Mesendoderm (in vitro differentiated cells): Measurements from ENCODE around the gene RABGAP1L.

ENCODE experiments used
- DNase-seq: peaks from one replicate; pipeline ENCODE4 v3.0.0; 2013
- H2AK5ac ChIP-seq: 2 replicates; pipeline ENCODE4 v1.6.1; 2013; ENCODE audit warnings: low read length, inconsistent platforms
- H2BK120ac ChIP-seq: 2 replicates; pipeline ENCODE4 v1.6.1; 2013; ENCODE audit warnings: low read depth, mild to moderate bottlenecking, low read length, moderate library complexity, mixed read lengths
- H2BK15ac ChIP-seq: replicated peaks from 2 replicates; pipeline ENCODE4 v1.6.1; 2013; ENCODE audit warnings: low read depth, mild to moderate bottlenecking, moderate library complexity
- H2BK5ac ChIP-seq: 2 replicates; pipeline ENCODE4 v1.6.1; 2013; ENCODE audit warnings: low read length, inconsistent platforms
- H3K18ac ChIP-seq: 2 replicates; pipeline ENCODE4 v1.6.1; 2013; ENCODE audit warnings: mild to moderate bottlenecking, low read length, mixed read lengths
- H3K23ac ChIP-seq: one replicate; pipeline ENCODE4 v1.6.1; 2013; ENCODE audit warnings: low read length
- H3K27ac ChIP-seq: 2 replicates; pipeline ENCODE4 v1.5.1; 2013; ENCODE audit warnings: low read depth, mild to moderate bottlenecking, inconsistent platforms, low read length, moderate library complexity
- H3K27me3 ChIP-seq: 2 replicates; pipeline ENCODE4 v1.6.1; 2013; ENCODE audit warnings: low read length, control low read depth, mild to moderate bottlenecking, inconsistent platforms; ENCODE audit not compliant: insufficient read depth, poor library complexity
- H3K36me3 ChIP-seq: 2 replicates; pipeline ENCODE4 v1.6.1; 2013; ENCODE audit warnings: low read length, inconsistent platforms; ENCODE audit not compliant: control insufficient read depth, insufficient read depth
- H3K4ac ChIP-seq: one replicate; pipeline ENCODE4 v1.6.1; 2013; ENCODE audit warnings: low read depth, mild to moderate bottlenecking, low read length, moderate library complexity
- H3K4me1 ChIP-seq: 2 replicates; pipeline ENCODE4 v1.6.1; 2013; ENCODE audit warnings: low read depth, low read length, inconsistent platforms; ENCODE audit not compliant: control insufficient read depth
- H3K4me2 ChIP-seq: 2 replicates; pipeline ENCODE4 v1.6.1; 2013; ENCODE audit warnings: low read length
- H3K4me3 ChIP-seq: 2 replicates; pipeline ENCODE4 v1.5.1; 2013; ENCODE audit warnings: mild to moderate bottlenecking, low read length
- H3K56ac ChIP-seq: one replicate; pipeline ENCODE4 v1.6.1; 2013; ENCODE audit warnings: low read length
- H3K79me1 ChIP-seq: 2 replicates; pipeline ENCODE4 v1.6.1; 2013; ENCODE audit warnings: low read length, inconsistent platforms
- H3K79me2 ChIP-seq: 2 replicates; pipeline ENCODE4 v1.6.1; 2013; ENCODE audit warnings: mild to moderate bottlenecking, low read length; ENCODE audit not compliant: control insufficient read depth, insufficient read depth
- H3K9ac ChIP-seq: 2 replicates; pipeline ENCODE4 v1.6.1; 2013; ENCODE audit warnings: low read length, inconsistent platforms
- H4K5ac ChIP-seq: one replicate; pipeline ENCODE4 v1.6.1; 2013; ENCODE audit warnings: low read length
- H4K8ac ChIP-seq: one replicate; pipeline ENCODE4 v1.6.1; 2013; ENCODE audit warnings: low read depth, mild to moderate bottlenecking, control low read depth, low read length, moderate library complexity
- WGBS: extraction: QIAGEN DNeasy Blood & Tissue Kit; methylation state at CpG from one replicate; pipeline ENCODE4 v1.1.7; 2013; ENCODE audit warnings: low lambda C conversion rate, missing lambda C conversion rate; ENCODE audit not compliant: insufficient coverage; ENCODE audit errors: extremely low coverage; 5-methylcytosine and 5-hydroxymethylcytosine counted together

RABGAP1L gene

DNA sequence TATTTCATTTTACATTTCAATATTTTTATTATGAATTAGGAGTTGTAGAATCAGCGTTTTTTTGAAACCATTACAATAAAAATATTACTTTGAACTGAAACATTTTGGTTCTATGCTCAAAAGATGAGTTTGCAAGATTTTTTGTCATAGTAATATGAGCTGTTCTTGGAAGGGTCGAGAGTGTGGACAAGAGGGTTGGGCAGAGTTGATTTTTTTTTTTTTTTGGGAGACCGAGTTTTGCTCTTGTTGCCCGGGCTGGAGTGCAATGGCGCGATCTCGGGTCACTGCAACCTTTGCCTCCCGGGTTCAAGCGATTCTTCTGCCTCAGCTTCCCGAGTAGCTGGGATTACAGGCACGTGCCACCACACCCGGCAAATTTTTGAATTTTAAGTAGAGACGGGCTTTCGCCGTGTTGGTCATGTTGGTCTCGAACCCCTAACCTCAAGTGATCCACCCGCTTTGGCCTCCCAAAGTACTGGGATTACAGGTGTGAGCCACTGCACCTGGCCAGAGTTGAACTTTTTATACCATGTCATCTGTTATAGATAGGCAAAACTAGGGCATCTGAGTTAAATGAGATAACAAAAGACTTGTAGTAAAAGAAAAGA, 843.7 kb downstream of the RABGAP1L start:
- Histone ChIP-seq H3K79me2 (peaks cover 66% of the 10 kb centered on the region), H3K27me3 (no peaks in the 10 kb centered on the region), H3K56ac (no peak overlapping the region), H3K27ac (no peak overlapping the region), H3K36me3 (peaks cover 2% of the 10 kb centered on the region), H2AK5ac (no peak overlapping the region), H4K8ac (no peak overlapping the region), H3K4ac (no peak overlapping the region), H2BK5ac (no peak overlapping the region), H4K5ac (no peak overlapping the region), H3K18ac (no peak overlapping the region), H2BK15ac (no peak overlapping the region), H3K23ac (no peak overlapping the region), H3K4me2 (no peak overlapping the region), H3K79me1 (peaks cover 7% of the 10 kb centered on the region), H3K4me3 (no peak overlapping the region), H2BK120ac (no peak overlapping the region), H3K4me1 (no peaks in the 10 kb centered on the region), H3K9ac (no peak overlapping the region)
- WGBS, result no CpG with 5 or more reads among the region's 17 CpGs
- DNase-seq, result no peak

DNA sequence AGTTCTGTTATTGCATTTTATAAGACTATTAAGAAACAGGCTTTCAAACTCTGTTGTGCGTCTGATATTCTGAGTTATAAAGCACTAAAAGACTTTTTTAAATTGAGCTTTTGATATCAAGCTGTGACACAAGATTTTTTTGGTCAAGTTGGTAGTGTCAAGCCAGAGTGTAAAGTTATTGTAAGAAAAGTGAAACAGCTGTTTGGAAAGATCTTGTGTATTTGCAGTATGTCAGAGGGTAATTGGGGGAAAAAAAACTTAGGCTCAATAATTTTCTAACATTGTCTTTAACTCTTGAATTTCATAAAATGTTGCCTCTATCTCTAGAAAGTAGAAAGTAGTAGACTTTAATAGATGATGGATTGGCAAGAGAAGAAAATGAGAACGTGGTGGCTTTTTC, 844.2 kb downstream of the RABGAP1L start:
- no CpG with 5 or more reads among the region's 2 CpGs for WGBS
- Histone ChIP-seq H3K4me1 (no peaks in the 10 kb centered on the region), H4K8ac (no peak overlapping the region), H2BK5ac (no peak overlapping the region), H3K79me1 (peaks cover 9% of the 10 kb centered on the region), H3K56ac (no peak overlapping the region), H4K5ac (no peak overlapping the region), H3K27me3 (no peaks in the 10 kb centered on the region), H3K4me2 (no peak overlapping the region), H3K4me3 (no peak overlapping the region), H3K9ac (no peak overlapping the region), H3K27ac (no peak overlapping the region), H2BK15ac (no peak overlapping the region), H3K36me3 (peaks cover 2% of the 10 kb centered on the region), H3K79me2 (peaks cover 66% of the 10 kb centered on the region), H3K4ac (no peak overlapping the region), H2BK120ac (no peak overlapping the region), H2AK5ac (no peak overlapping the region), H3K18ac (no peak overlapping the region), H3K23ac (no peak overlapping the region)
- no peak for DNase-seq

DNA sequence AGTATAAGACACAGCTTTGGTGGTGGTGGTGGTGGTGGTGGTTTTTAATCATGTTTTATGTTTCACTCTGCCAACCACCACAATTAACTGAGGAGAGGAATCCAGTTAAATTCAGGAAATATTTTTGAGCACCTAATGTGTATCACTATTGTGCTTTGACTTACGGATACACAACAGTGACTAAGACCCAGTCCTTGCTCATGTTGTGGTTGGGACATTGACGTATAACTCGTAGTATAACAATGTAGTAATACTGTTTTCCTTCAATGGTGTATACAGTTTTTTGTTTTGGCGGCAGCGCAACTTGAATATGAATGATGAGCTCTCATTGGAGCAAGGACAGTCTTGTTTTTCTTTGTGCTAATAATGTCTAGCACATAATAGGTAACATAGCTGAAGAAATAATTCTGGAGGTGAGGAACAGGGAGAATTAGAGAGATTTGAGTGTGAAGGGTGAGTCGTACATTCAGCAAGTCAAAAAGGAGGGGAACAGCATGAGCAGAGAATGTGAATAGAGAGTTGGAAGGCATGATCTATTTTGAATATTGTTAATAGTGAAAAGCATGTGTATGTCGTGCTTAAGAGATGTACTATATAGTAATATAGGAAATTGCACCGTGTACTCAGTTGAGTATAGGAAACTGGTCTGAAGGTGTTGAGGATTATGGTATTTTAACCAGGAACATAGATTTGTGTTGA, 845.9 kb downstream of the RABGAP1L start:
- H2BK15ac ChIP-seq, result no peak overlapping the region
- peaks cover 2% of the 10 kb centered on the region for H3K36me3 ChIP-seq
- H2AK5ac ChIP-seq, result no peak overlapping the region
- no peak overlapping the region for H4K5ac ChIP-seq
- H3K79me2 ChIP-seq, result peaks cover 63% of the 10 kb centered on the region
- H3K4ac ChIP-seq, result no peak overlapping the region
- H3K23ac ChIP-seq, result no peak overlapping the region
- no CpG with 5 or more reads among the region's 8 CpGs for WGBS
- H3K79me1 ChIP-seq, result peaks cover 9% of the 10 kb centered on the region
- H4K8ac ChIP-seq, result no peak overlapping the region
- no peak overlapping the region for H2BK5ac ChIP-seq
- no peak overlapping the region for H3K9ac ChIP-seq
- no peaks in the 10 kb centered on the region for H3K27me3 ChIP-seq
- H2BK120ac ChIP-seq, result no peak overlapping the region
- no peak for DNase-seq
- no peak overlapping the region for H3K4me3 ChIP-seq
- no peak overlapping the region for H3K27ac ChIP-seq
- H3K56ac ChIP-seq, result no peak overlapping the region
- H3K4me1 ChIP-seq, result no peaks in the 10 kb centered on the region
- no peak overlapping the region for H3K18ac ChIP-seq
- no peak overlapping the region for H3K4me2 ChIP-seq

DNA sequence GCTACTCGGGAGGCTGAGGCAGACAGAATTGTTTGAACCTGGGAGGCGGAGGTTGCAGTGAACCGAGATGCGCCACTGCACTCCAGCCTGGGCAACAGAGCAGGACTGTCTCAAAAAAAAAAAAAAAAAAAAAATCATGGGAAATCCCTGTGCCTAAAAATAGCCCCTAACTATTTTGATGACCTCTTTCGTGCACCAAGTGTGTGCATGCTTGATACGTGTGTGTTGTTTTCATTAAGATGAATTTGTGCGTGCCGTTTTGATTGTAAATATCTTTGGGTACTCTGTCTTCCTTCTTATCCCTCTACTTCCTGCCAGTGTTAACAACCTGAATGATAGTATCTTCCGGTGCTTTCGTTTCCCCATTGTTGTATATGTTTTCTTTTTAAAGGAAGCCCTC, 850.2 kb downstream of the RABGAP1L start:
- no peak overlapping the region for H3K56ac ChIP-seq
- H2BK120ac ChIP-seq, result no peak overlapping the region
- H3K79me1 ChIP-seq, result peaks cover 9% of the 10 kb centered on the region
- no peak overlapping the region for H2AK5ac ChIP-seq
- peaks cover 5% of the 10 kb centered on the region for H3K36me3 ChIP-seq
- no peaks in the 10 kb centered on the region for H3K4me1 ChIP-seq
- H4K8ac ChIP-seq, result no peak overlapping the region
- H3K4me2 ChIP-seq, result no peak overlapping the region
- no peak overlapping the region for H3K4ac ChIP-seq
- no peak overlapping the region for H3K27ac ChIP-seq
- no peak overlapping the region for H4K5ac ChIP-seq
- no peak overlapping the region for H3K9ac ChIP-seq
- H2BK5ac ChIP-seq, result no peak overlapping the region
- H3K23ac ChIP-seq, result no peak overlapping the region
- no peak for DNase-seq
- H2BK15ac ChIP-seq, result no peak overlapping the region
- H3K18ac ChIP-seq, result no peak overlapping the region
- peaks cover 25% of the 10 kb centered on the region for H3K79me2 ChIP-seq
- WGBS, result no CpG with 5 or more reads among the region's 10 CpGs
- H3K4me3 ChIP-seq, result no peak overlapping the region
- no peaks in the 10 kb centered on the region for H3K27me3 ChIP-seq

DNA sequence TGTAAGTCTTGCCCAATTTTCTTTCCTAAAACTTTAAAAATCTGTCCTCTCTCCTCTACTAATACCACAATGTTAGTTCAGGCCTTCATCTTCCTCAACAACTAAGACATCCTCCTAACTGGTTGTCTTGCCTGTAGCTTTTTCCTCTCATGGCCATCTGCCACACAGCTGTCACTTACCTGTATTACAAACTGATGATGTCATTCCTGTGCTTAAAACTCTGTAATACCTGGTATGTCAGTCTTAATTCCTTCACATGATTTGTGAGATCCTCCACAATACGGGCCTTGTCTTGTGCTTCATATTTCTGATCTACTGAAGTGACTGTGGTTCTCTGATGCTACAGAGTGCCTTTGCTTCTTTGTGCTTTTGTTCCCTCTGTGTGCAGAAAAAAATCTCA, 854.1 kb downstream of the RABGAP1L start:
- no CpG with 5 or more reads among the region's 1 CpG for WGBS
- no peaks in the 10 kb centered on the region for H3K79me1 ChIP-seq
- H3K27me3 ChIP-seq, result no peaks in the 10 kb centered on the region
- no peak overlapping the region for H3K27ac ChIP-seq
- H3K23ac ChIP-seq, result no peak overlapping the region
- H4K5ac ChIP-seq, result no peak overlapping the region
- H3K79me2 ChIP-seq, result peaks cover 2% of the 10 kb centered on the region
- no peak overlapping the region for H2AK5ac ChIP-seq
- no peak overlapping the region for H3K4me2 ChIP-seq
- no peak overlapping the region for H3K56ac ChIP-seq
- no peak for DNase-seq
- no peak overlapping the region for H2BK120ac ChIP-seq
- H3K4ac ChIP-seq, result no peak overlapping the region
- H3K9ac ChIP-seq, result no peak overlapping the region
- no peaks in the 10 kb centered on the region for H3K4me1 ChIP-seq
- H3K36me3 ChIP-seq, result peaks cover 8% of the 10 kb centered on the region
- H2BK15ac ChIP-seq, result no peak overlapping the region
- H3K18ac ChIP-seq, result no peak overlapping the region
- H3K4me3 ChIP-seq, result no peak overlapping the region
- no peak overlapping the region for H4K8ac ChIP-seq
- no peak overlapping the region for H2BK5ac ChIP-seq

DNA sequence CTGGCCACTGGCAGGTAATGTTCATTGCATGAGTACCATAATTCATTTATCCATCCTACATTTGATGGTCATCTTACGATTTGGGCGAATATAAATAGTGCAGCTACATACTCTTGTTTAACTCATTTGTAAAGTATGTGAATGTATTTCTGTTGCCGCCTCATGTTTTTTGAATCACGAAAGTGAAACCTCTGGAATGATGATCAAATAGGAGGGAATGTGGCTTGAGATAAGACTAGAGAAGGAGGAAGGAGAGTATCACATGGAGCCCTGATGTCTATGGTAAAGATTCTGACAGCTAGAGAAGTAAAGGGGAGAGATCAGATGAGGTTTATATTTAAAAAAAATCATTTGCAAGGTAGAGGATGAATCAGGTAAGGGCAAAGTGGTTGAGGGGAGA, 855.9 kb downstream of the RABGAP1L start:
- no peaks in the 10 kb centered on the region for H3K4me1 ChIP-seq
- no peak overlapping the region for H3K4me2 ChIP-seq
- no peak overlapping the region for H3K4ac ChIP-seq
- H4K5ac ChIP-seq, result no peak overlapping the region
- H3K18ac ChIP-seq, result no peak overlapping the region
- WGBS, result no CpG with 5 or more reads among the region's 4 CpGs
- no peak overlapping the region for H2BK5ac ChIP-seq
- no peak overlapping the region for H2AK5ac ChIP-seq
- no peak overlapping the region for H3K4me3 ChIP-seq
- H2BK15ac ChIP-seq, result no peak overlapping the region
- H3K23ac ChIP-seq, result no peak overlapping the region
- DNase-seq, result no peak
- no peak overlapping the region for H3K27ac ChIP-seq
- no peaks in the 10 kb centered on the region for H3K79me2 ChIP-seq
- H4K8ac ChIP-seq, result no peak overlapping the region
- no peak overlapping the region for H3K56ac ChIP-seq
- H3K27me3 ChIP-seq, result no peaks in the 10 kb centered on the region
- no peak overlapping the region for H2BK120ac ChIP-seq
- no peak overlapping the region for H3K9ac ChIP-seq
- peaks cover 8% of the 10 kb centered on the region for H3K36me3 ChIP-seq
- no peaks in the 10 kb centered on the region for H3K79me1 ChIP-seq
